Thyroid gland (tissue), 4 donors: ENCODE results near the gene SDHAF2. TPM values are rescaled to one million over a fixed set of nuclear protein-coding genes. Genes with fewer than 3 reads are reported as not detected.
"Not testable (repeated sequence)": the region's sequence is repeated elsewhere in the genome, so short reads cannot be mapped to it uniquely, and the experiment has no call there.

ENCODE experiments used
- DNase-seq, 2 donors: peaks; one replicate each; pipeline ENCODE4 v3.0.0-alpha.2; 2019
- H3K27ac ChIP-seq, 3 donors: fragments of 200-600 bp; sonication (generic); 1 replicate in 2 of 3; 2 replicates in 1 of 3; pipeline ENCODE4 v1.5.1; 2016 to 2019; ENCODE audit warnings: mild to moderate bottlenecking in 1 of 3, moderate library complexity in 1 of 3
- H3K27me3 ChIP-seq: fragments of 200-600 bp; sonication (generic); one replicate; pipeline ENCODE4 v1.5.1; 2019
- H3K36me3 ChIP-seq, 2 donors: fragments of 200-600 bp; sonication (generic); one replicate each; pipeline ENCODE4 v1.5.1; 2016 to 2019
- H3K4me1 ChIP-seq, 2 donors: fragments of 200-600 bp; sonication (generic); one replicate each; pipeline ENCODE4 v1.5.1; 2017 to 2019
- H3K4me3 ChIP-seq, 3 donors: fragments of 200-600 bp; sonication (generic); replicated peaks in 1 of 3; 1 replicate in 2 of 3; 2 replicates in 1 of 3; pipeline ENCODE4 v1.5.1; 2016; ENCODE audit warnings: mild to moderate bottlenecking in 1 of 3
- H3K9me3 ChIP-seq: fragments of 200-600 bp; sonication (generic); one replicate; pipeline ENCODE4 v1.5.1; 2017
- CTCF ChIP-seq, 6 experiments: fragments of 200-600 bp in 3 of 6; fragments of 450-650 bp in 3 of 6; sonication (generic) in 3 of 6; IDR thresholded peaks; one replicate each; pipeline ENCODE4 v1.5.1; 2016 to 2019; ENCODE audit warnings: antibody characterized with exemption in 6 of 6, mild to moderate bottlenecking in 2 of 6, inconsistent platforms in 1 of 6, moderate library complexity in 1 of 6
- POLR2A ChIP-seq, 2 donors: fragments of 450-650 bp; IDR thresholded peaks; one replicate each; pipeline ENCODE4 v1.6.1; 2017; ENCODE audit warnings: antibody characterized with exemption in 2 of 2, mild to moderate bottlenecking in 2 of 2, moderate library complexity in 1 of 2
- WGBS, 2 donors: methylation state at CpG; one replicate each; pipeline ENCODE4 v1.1.5; 2017; 5-methylcytosine and 5-hydroxymethylcytosine counted together
- intact Hi-C: fragments of 100-400 bp; cut with DNase I; formaldehyde crosslinking; loops from one replicate; pipeline ENCODE4 v1.15.1; 2023
- total RNA-seq, 4 donors: library from RNA; depleted of rRNA; stranded (reverse); fragments of >200 nt; gene quantifications; one replicate each; pipeline ENCODE4 v1.2.3, GENCODE V29; 2016

SDHAF2 gene
- total RNA-seq, 4 donors from 2014 or later = 41.0 to 74.3 (median 44.0) TPM

GRCh38 chr11:61422226-61422625 is 7.7 kb upstream of the SDHAF2 start:
- WGBS, 2 donors = 92 to 93% methylated on average over 3 of the region's 3 CpGs
- Histone ChIP-seq H3K9me3 (no peaks in the 10 kb centered on the region), H3K36me3 (peaks cover 48 to 78% of the 10 kb centered on the region in 2 donors), H3K27ac (no peak overlapping the region), H3K27me3 (no peaks in the 10 kb centered on the region), H3K4me3 (no peak overlapping the region), H3K4me1 (no peaks in the 10 kb centered on the region)
- DNase-seq = no peak
- intact Hi-C loops = no loop called here
- TF ChIP-seq POLR2A (IDR thresholded peaks at IDR 0.05) (no peak), CTCF (IDR thresholded peaks at IDR 0.05) (no peak)

DNA sequence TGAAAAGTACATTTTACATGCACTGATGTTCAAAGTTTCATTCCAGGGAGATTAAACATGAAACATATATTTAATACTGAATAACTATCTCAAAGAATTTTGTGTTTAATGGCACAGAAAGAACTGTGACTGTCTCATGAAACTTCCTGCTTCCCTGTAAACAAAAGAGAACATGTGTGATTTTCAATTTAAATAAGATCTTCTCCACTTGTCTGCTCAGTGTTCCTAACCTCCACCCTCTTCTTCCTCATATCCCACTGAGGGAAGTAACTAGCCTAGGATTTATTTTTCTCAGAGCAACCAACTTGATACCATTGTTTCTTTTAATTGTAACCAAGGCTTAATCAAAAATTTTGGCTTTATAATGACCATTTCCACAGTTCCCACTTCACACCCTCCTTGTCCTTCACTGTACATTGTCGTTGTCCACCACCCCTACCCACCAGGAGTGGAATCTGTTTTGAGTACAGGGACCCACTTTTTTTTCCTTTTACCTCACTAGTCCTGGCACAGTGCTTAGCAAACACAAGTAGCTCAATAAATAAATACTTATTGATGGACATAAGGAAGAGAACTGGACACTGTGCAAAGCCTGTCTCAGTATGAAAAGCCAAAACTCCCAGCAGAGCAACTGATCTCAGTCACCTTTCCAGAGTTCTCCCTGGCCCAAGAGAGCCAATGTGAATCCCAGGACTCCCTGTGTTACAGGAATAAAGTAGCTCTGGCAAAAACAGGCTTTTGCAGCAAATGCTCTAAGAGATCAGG is 4.4 kb upstream of the SDHAF2 start:
- Histone ChIP-seq H3K27me3 (no peaks in the 10 kb centered on the region), H3K27ac (no peak overlapping the region), H3K36me3 (peaks cover 18 to 58% of the 10 kb centered on the region in 2 donors), H3K4me3 (no peak overlapping the region), H3K4me1 (peaks cover 0 to 12% of the 10 kb centered on the region in 2 donors), H3K9me3 (no peaks in the 10 kb centered on the region)
- intact Hi-C loops = no loop called here
- DNase-seq = no peak
- TF ChIP-seq POLR2A (IDR thresholded peaks at IDR 0.05) = no peak
- TF ChIP-seq CTCF (IDR thresholded peaks at IDR 0.05) = no peak
- WGBS, 2 donors = 93 to 94% methylated on average over 1 of the region's 1 CpG

- 0% methylated on average over 1 to 7 of the region's 37 CpGs for WGBS, 2 donors
- peaks cover 17 to 36% of the 10 kb centered on the region in 2 donors for H3K36me3 ChIP-seq
- peak overlapping the region; percentile 33 to 82 (median 72) for H3K4me3 ChIP-seq
- intact Hi-C loops = no loop called here
- peak overlapping the region; percentile 96 to 99 (median 98) for H3K27ac ChIP-seq
- DNase-seq = peak; percentile 46 to 59
- peaks cover 6 to 26% of the 10 kb centered on the region in 2 donors for H3K4me1 ChIP-seq
- no peak for TF ChIP-seq POLR2A (IDR thresholded peaks at IDR 0.05)
- peak in 1 of 6 experiments; percentile 9 for TF ChIP-seq CTCF (IDR thresholded peaks at IDR 0.05)
- no peaks in the 10 kb centered on the region for H3K9me3 ChIP-seq
- no peaks in the 10 kb centered on the region for H3K27me3 ChIP-seq
These were observed 606 bp upstream of the SDHAF2 start for GRCh38 chr11:61429346-61429690.

GRCh38 chr11:61430839-61431238 is 915 bp downstream of the SDHAF2 start:
- DNase-seq, H3K27me3 ChIP-seq, intact Hi-C loops, H3K27ac ChIP-seq, H3K9me3 ChIP-seq: not testable (repeated sequence)
- peaks cover 14 to 26% of the 10 kb centered on the region in 2 donors for H3K4me1 ChIP-seq
- WGBS, 2 donors = 68 to 71% methylated on average over 10 of the region's 10 CpGs
- H3K36me3 ChIP-seq = peaks cover 8 to 23% of the 10 kb centered on the region in 2 donors
- H3K4me3 ChIP-seq = peak overlapping the region in 2 of 3 donors; percentile 33 to 82

DNA sequence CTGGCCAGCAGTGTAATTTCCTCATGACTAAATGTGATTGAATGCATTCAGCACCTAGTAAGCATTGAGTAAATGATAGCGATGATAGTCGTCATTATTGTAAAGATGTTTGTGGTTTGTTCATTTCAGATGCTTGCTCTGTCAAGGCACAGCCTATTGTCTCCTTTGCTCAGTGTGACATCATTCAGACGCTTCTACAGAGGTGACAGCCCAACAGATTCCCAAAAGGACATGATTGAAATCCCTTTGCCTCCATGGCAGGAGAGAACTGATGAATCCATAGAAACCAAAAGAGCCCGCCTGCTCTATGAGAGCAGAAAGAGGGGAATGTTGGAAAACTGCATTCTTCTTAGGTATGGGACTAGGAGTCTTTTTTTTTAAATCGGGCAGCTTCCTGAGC is 7.6 kb downstream of the SDHAF2 start:
- peaks cover 26 to 42% of the 10 kb centered on the region in 2 donors for H3K36me3 ChIP-seq
- H3K4me1 ChIP-seq = peaks cover 0 to 9% of the 10 kb centered on the region in 2 donors
- DNase-seq = no peak
- no peak overlapping the region for H3K27ac ChIP-seq
- TF ChIP-seq POLR2A (IDR thresholded peaks at IDR 0.05) (no peak), CTCF (IDR thresholded peaks at IDR 0.05) (no peak)
- intact Hi-C loops = no loop called here
- WGBS, 2 donors = 91 to 95% methylated on average over 5 of the region's 5 CpGs
- H3K27me3 ChIP-seq = no peaks in the 10 kb centered on the region
- no peak overlapping the region for H3K4me3 ChIP-seq
- no peaks in the 10 kb centered on the region for H3K9me3 ChIP-seq
